Cortex of kidney (tissue), 1 donor: ENCODE results near the gene INCA1.
"Not testable (repeated sequence)": the region's sequence is repeated elsewhere in the genome, so short reads cannot be mapped to it uniquely, and the experiment has no call there.

Experiments
- DNase-seq: peaks from one replicate; lab custom pipeline; 2025; lab: John Stamatoyannopoulos, UW

The INCA1 gene

GRCh38 chr17:4997302-4998026 lies at the start of gene INCA1, which contains the start of gene KIF1C:
TSS of gene INCA1 (minus strand) at chr17:4997522. CDS start at chr17:4994437, 3,085 bp downstream.
TSS of gene KIF1C (plus strand) at chr17:4997950. CDS start at chr17:5000247, 2,297 bp downstream.
- peak; percentile 91 for DNase-seq

GRCh38 chr17:5045496-5045895 lies 48.2 kb upstream of the INCA1 start:
- DNase-seq: no peak

GRCh38 chr17:5044630-5045029 lies 47.3 kb upstream of the INCA1 start:
- no peak for DNase-seq

- DNase-seq: no peak
Observed at GRCh38 chr17:5043524-5043923, 46.2 kb upstream of the INCA1 start.

- DNase-seq: no peak
Observed at GRCh38 chr17:5042157-5043022, 45.1 kb upstream of the INCA1 start.

GRCh38 chr17:5035315-5035714 lies 38.0 kb upstream of the INCA1 start, which contains the start of gene SLC52A1:
TSS of gene SLC52A1 (minus strand) at chr17:5035426. CDS start at chr17:5034606, 820 bp downstream.
- DNase-seq: no peak

- no peak for DNase-seq
Observed at GRCh38 chr17:5034651-5035050, 37.3 kb upstream of the INCA1 start.

- DNase-seq: no peak
Observed at GRCh38 chr17:5034063-5034462, 36.7 kb upstream of the INCA1 start.

GRCh38 chr17:5033352-5034015 lies 36.2 kb upstream of the INCA1 start:
- DNase-seq: no peak

- DNase-seq: no peak
Observed at GRCh38 chr17:5032865-5033264, 35.5 kb upstream of the INCA1 start.

GRCh38 chr17:5031365-5032082 lies 34.2 kb upstream of the INCA1 start:
- no peak for DNase-seq

GRCh38 chr17:5030168-5030567 lies 32.8 kb upstream of the INCA1 start:
- not testable (repeated sequence) for DNase-seq

GRCh38 chr17:5027916-5028315 lies 30.6 kb upstream of the INCA1 start:
- no peak for DNase-seq

- DNase-seq: no peak
Observed at GRCh38 chr17:5027299-5027698, 30.0 kb upstream of the INCA1 start.

- DNase-seq: no peak
Observed at GRCh38 chr17:5024604-5025003, 27.3 kb upstream of the INCA1 start.

GRCh38 chr17:5023588-5024147 lies 26.3 kb upstream of the INCA1 start:
- DNase-seq: no peak

- no peak for DNase-seq
Observed at GRCh38 chr17:5022171-5022711, 24.9 kb upstream of the INCA1 start.

GRCh38 chr17:5020502-5021023 lies 23.2 kb upstream of the INCA1 start:
- DNase-seq: no peak

- no peak for DNase-seq
Observed at GRCh38 chr17:5019475-5019956, 22.2 kb upstream of the INCA1 start.

GRCh38 chr17:5014357-5014756 lies 17.0 kb upstream of the INCA1 start:
- DNase-seq: no peak

GRCh38 chr17:5011928-5012327 lies 14.6 kb upstream of the INCA1 start:
- DNase-seq: no peak
